H1 (cell line): ENCODE results near the gene DNA2. TPM values are rescaled to one million over a fixed set of nuclear protein-coding genes. Genes with fewer than 3 reads are reported as not detected.

ENCODE experiments used
- CTCF ChIA-PET: fragments of 300-600 bp; sonication (Branson Sonifier 250); formaldehyde crosslinking; loops from one replicate; lab custom pipeline; 2021; ENCODE audit not compliant: partially characterized antibody; lab: Charles Lee
- POLR2A ChIA-PET: fragments of 300-600 bp; sonication (Branson Sonifier 250); formaldehyde crosslinking; loops from one replicate; lab custom pipeline; 2021; ENCODE audit warnings: inconsistent platforms; ENCODE audit not compliant: partially characterized antibody; lab: Charles Lee
- DNase-seq, 2 experiments: peaks; one replicate each; pipeline versions ENCODE4 v3.0.0 to v3.0.0-alpha.2; 2010 to 2022; ENCODE audit warnings: low spot score in 2 of 2, low read depth in 1 of 2, mixed read lengths in 1 of 2
- FAIRE-seq: peaks from 2 replicates; lab custom pipeline; 2011; peaks lifted over from hg19 to GRCh38; lab: Jason Lieb, UNC
- H2AFZ ChIP-seq: 2 replicates; pipeline ENCODE4 v1.8.1; 2012; ENCODE audit warnings: low read length, inconsistent platforms
- H2AK5ac ChIP-seq: 2 replicates; pipeline ENCODE4 v1.6.1; 2013; ENCODE audit warnings: low read depth, low read length
- H2BK120ac ChIP-seq: replicated peaks from 2 replicates; pipeline ENCODE3; 2013; ENCODE audit warnings: low read depth, low read length, inconsistent platforms
- H2BK12ac ChIP-seq: 2 replicates; pipeline ENCODE4 v1.6.1; 2013; ENCODE audit warnings: low read depth, low read length
- H2BK15ac ChIP-seq: 2 replicates; pipeline ENCODE4 v1.6.1; 2013; ENCODE audit warnings: low read length
- H2BK20ac ChIP-seq: 2 replicates; pipeline ENCODE4 v1.6.1; 2013; ENCODE audit warnings: low read length
- H2BK5ac ChIP-seq: 2 replicates; pipeline ENCODE4 v1.6.1; 2013; ENCODE audit warnings: low read depth, low read length
- H3K14ac ChIP-seq: 2 replicates; pipeline ENCODE4 v1.6.1; 2013; ENCODE audit warnings: inconsistent platforms; ENCODE audit not compliant: insufficient read length
- H3K18ac ChIP-seq: 2 replicates; pipeline ENCODE4 v1.6.1; 2013; ENCODE audit warnings: low read length; ENCODE audit errors: extremely low read depth
- H3K23ac ChIP-seq: 2 replicates; pipeline ENCODE4 v1.6.1; 2013; ENCODE audit warnings: inconsistent platforms; ENCODE audit not compliant: insufficient read length
- H3K23me2 ChIP-seq: 2 replicates; pipeline ENCODE4 v1.6.1; 2013; ENCODE audit warnings: low read depth, low read length
- H3K27ac ChIP-seq: 2 replicates; pipeline ENCODE4 v1.6.1; 2011; ENCODE audit warnings: low read depth, low read length, inconsistent platforms
- H3K27me3 ChIP-seq, 4 experiments: replicated peaks in 1 of 4; 1 replicate in 1 of 4; 2 replicates in 3 of 4; pipeline versions ENCODE4 v1.6.1 to v1.8.1; 2011 to 2013; ENCODE audit warnings: low read length in 3 of 4, mild to moderate bottlenecking in 3 of 4, inconsistent platforms in 2 of 4, mixed read lengths in 2 of 4, moderate library complexity in 1 of 4; ENCODE audit not compliant: control insufficient read depth in 3 of 4, insufficient read depth in 3 of 4; ENCODE audit errors: extremely low read depth in 1 of 4
- H3K36me3 ChIP-seq, 4 experiments: 2 replicates each; pipeline versions ENCODE4 v1.6.1 to v1.8.1; 2011 to 2013; ENCODE audit warnings: mild to moderate bottlenecking in 4 of 4, low read length in 3 of 4, moderate library complexity in 2 of 4, control low read depth in 1 of 4, inconsistent platforms in 1 of 4; ENCODE audit not compliant: insufficient read depth in 4 of 4, control insufficient read depth in 2 of 4
- H3K4ac ChIP-seq: replicated peaks from 2 replicates; pipeline ENCODE3; 2013; ENCODE audit warnings: low read length, low read depth, mixed read lengths, inconsistent platforms; ENCODE audit not compliant: insufficient read length
- H3K4me1 ChIP-seq, 4 experiments: replicated peaks in 1 of 4; 1 replicate in 1 of 4; 2 replicates in 3 of 4; pipeline versions ENCODE4 v1.6.1 to v1.8.1; 2011 to 2013; ENCODE audit warnings: low read length in 3 of 4, inconsistent platforms in 2 of 4, mixed read lengths in 1 of 4; ENCODE audit not compliant: insufficient read depth in 4 of 4, control insufficient read depth in 3 of 4
- H3K4me2 ChIP-seq, 2 experiments: 2 replicates each; pipeline versions ENCODE4 v1.6.1 to v1.8.1; 2011 to 2013; ENCODE audit warnings: low read depth in 2 of 2, low read length in 2 of 2, control low read depth in 1 of 2, inconsistent platforms in 1 of 2, mild to moderate bottlenecking in 1 of 2; ENCODE audit not compliant: insufficient read depth in 1 of 2
- H3K4me3 ChIP-seq, 4 experiments: fragments of 200-600, 300-600 bp in 1 of 4; sonication (generic), shearing (Covaris generic), sonication (Bioruptor Twin) in 1 of 4; 2 replicates each; pipeline versions ENCODE4 v1.5.1 to v1.8.1; 2011 to 2016; ENCODE audit warnings: low read length in 4 of 4, low read depth in 3 of 4, control low read depth in 2 of 4, inconsistent platforms in 2 of 4, mild to moderate bottlenecking in 2 of 4, mixed read lengths in 1 of 4, moderate library complexity in 1 of 4; ENCODE audit not compliant: insufficient read depth in 2 of 4; ENCODE audit errors: extremely low read depth in 1 of 4
- H3K56ac ChIP-seq: replicated peaks from 2 replicates; pipeline ENCODE3; 2013; ENCODE audit warnings: low read depth, mild to moderate bottlenecking, mixed read lengths, low read length, inconsistent platforms; ENCODE audit not compliant: insufficient read length
- H3K79me1 ChIP-seq: 2 replicates; pipeline ENCODE4 v1.6.1; 2013; ENCODE audit warnings: low read depth, low read length, control low read depth
- H3K79me2 ChIP-seq, 2 experiments: 2 replicates each; pipeline versions ENCODE4 v1.6.1 to v1.8.1; 2012 to 2013; ENCODE audit warnings: low read length in 2 of 2, mild to moderate bottlenecking in 2 of 2, inconsistent platforms in 1 of 2; ENCODE audit not compliant: insufficient read depth in 2 of 2, control insufficient read depth in 1 of 2
- H3K9ac ChIP-seq, 4 experiments: replicated peaks in 1 of 4; 1 replicate in 1 of 4; 2 replicates in 3 of 4; pipeline versions ENCODE4 v1.6.1 to v1.8.1; 2011 to 2013; ENCODE audit warnings: low read depth in 3 of 4, low read length in 3 of 4, control low read depth in 2 of 4, mild to moderate bottlenecking in 2 of 4, moderate library complexity in 2 of 4, inconsistent platforms in 1 of 4; ENCODE audit errors: extremely low read depth in 1 of 4
- H3K9me3 ChIP-seq, 2 experiments: 2 replicates each; pipeline versions ENCODE4 v1.6.1 to v1.8.1; 2012 to 2013; ENCODE audit warnings: mild to moderate bottlenecking in 2 of 2, moderate library complexity in 2 of 2, control low read depth in 1 of 2, inconsistent platforms in 1 of 2, low read depth in 1 of 2, low read length in 1 of 2, mixed read lengths in 1 of 2; ENCODE audit not compliant: insufficient read depth in 2 of 2
- H4K20me1 ChIP-seq, 2 experiments: replicated peaks in 1 of 2; 2 replicates each; pipeline versions ENCODE3 to v1.8.1; 2011 to 2013; ENCODE audit warnings: inconsistent platforms in 2 of 2, low read length in 2 of 2, mild to moderate bottlenecking in 1 of 2; ENCODE audit not compliant: insufficient read depth in 2 of 2, control insufficient read depth in 1 of 2
- H4K5ac ChIP-seq: 2 replicates; pipeline ENCODE4 v1.6.1; 2013; ENCODE audit warnings: low read length, low read depth, mixed read lengths, inconsistent platforms; ENCODE audit not compliant: insufficient read length
- H4K8ac ChIP-seq: 2 replicates; pipeline ENCODE4 v1.8.0; 2013; ENCODE audit warnings: mild to moderate bottlenecking, moderate library complexity, low read length, inconsistent platforms; ENCODE audit not compliant: insufficient read depth; ENCODE audit errors: extremely low read depth
- H4K91ac ChIP-seq: replicated peaks from 2 replicates; pipeline ENCODE3; 2013; ENCODE audit warnings: low read length, mixed read lengths, inconsistent platforms; ENCODE audit not compliant: insufficient read length
- RFX5 ChIP-seq: IDR thresholded peaks from 2 replicates; pipeline ENCODE4 v1.6.1; 2011; ENCODE audit warnings: low read depth, low read length, improper control_type of control experiment, borderline replicate concordance
- WGBS, 2 experiments: shearing (Covaris generic) in 1 of 2; methylation state at CpG; one replicate each; pipeline versions ENCODE4 v1.1.6 to v1.1.7; 2013 to 2015; ENCODE audit warnings: low lambda C conversion rate in 2 of 2, mixed read lengths in 2 of 2, inconsistent platforms in 1 of 2, low coverage in 1 of 2, missing lambda C conversion rate in 1 of 2; ENCODE audit not compliant: insufficient replicate concordance in 2 of 2, insufficient coverage in 1 of 2, insufficient read length in 1 of 2; ENCODE audit errors: extremely low coverage in 1 of 2, missing lambda C conversion rate in 1 of 2; 5-methylcytosine and 5-hydroxymethylcytosine counted together
- polyA plus RNA-seq, 7 experiments: library from polyadenylated mRNA; depleted of rRNA in 3 of 7; stranded (reverse) in 5 of 7; unstranded in 2 of 7; fragments of >200 nt in 5 of 7; fragments of 200-250 nt in 2 of 7; gene quantifications; 1 replicate in 5 of 7; 2 replicates in 1 of 7; 4 replicates in 1 of 7; pipeline versions ENCODE4 v1.2.1 to v1.2.3, GENCODE V29; 2011 to 2013; ENCODE audit warnings: missing spikeins in 2 of 7, mixed read lengths in 2 of 7
- total RNA-seq: library from RNA; stranded (reverse); fragmentation: NEBNext Ultra II Directional; extraction: Animal tissue kit (Norgen Biotek cat#: 25700); gene quantifications from 2 replicates; pipeline ENCODE4 v1.2.1, GENCODE V29; 2021

The DNA2 gene
- total and polyA plus RNA-seq, 2 of the 8 experiments (the other 6 are each of a cell fraction or from before 2014, with no cell fraction given), result 16.0 to 57.9 TPM

DNA sequence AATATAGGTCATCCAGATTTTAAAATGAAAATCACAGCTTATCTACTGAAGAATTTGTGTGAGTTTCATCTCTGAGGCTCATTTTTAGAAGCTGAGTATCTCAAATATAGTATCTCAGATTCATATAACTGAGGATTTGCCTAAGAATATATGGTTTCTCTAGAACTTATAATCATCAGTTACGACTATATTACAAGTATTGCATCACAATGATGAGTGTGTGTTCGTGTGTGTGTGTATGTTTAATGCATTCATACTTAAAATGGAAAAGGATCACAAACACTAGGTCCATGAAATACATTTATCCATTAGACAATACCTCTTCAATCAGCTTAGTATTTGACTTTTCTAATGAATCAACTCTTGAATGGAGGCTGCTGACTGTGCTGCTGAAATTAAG lies 86.0 kb downstream of the DNA2 start:
- Histone ChIP-seq H4K20me1 (peaks cover 0 to 2% of the 10 kb centered on the region in 2 experiments), H4K8ac (no peak overlapping the region), H2AK5ac (no peak overlapping the region), H3K9ac (no peak overlapping the region), H3K27me3 (no peaks in the 10 kb centered on the region), H3K14ac (no peak overlapping the region), H2BK120ac (no peak overlapping the region), H3K9me3 (no peaks in the 10 kb centered on the region), H2BK15ac (no peak overlapping the region), H3K4ac (no peak overlapping the region), H3K4me3 (no peak overlapping the region), H3K27ac (no peak overlapping the region), H3K18ac (no peak overlapping the region), H2AFZ (no peak overlapping the region), H3K4me2 (no peak overlapping the region), H3K56ac (no peak overlapping the region), H3K79me2 (no peaks in the 10 kb centered on the region), H2BK12ac (no peak overlapping the region), H4K91ac (no peak overlapping the region), H2BK5ac (no peak overlapping the region), H3K36me3 (peaks cover 0 to 22% (median 8%) of the 10 kb centered on the region in 4 experiments; a peak in 4 of 8 replicates), H3K4me1 (no peaks in the 10 kb centered on the region), H3K23ac (no peak overlapping the region), H4K5ac (no peak overlapping the region), H3K79me1 (no peaks in the 10 kb centered on the region), H2BK20ac (no peak overlapping the region), H3K23me2 (no peaks in the 10 kb centered on the region)
- WGBS, 2 experiments, result 89% methylated on average over 2 of the region's 2 CpGs; no CpG with 5 or more reads in 1 of the 2 experiments
- no peak for TF ChIP-seq RFX5
- DNase-seq (no peak), FAIRE-seq (no peak)
- ChIA-PET POLR2A (interaction anchor here (0.7 to 1.3 kb wide), 4 partner anchors 12 to 54 kb away, joined by 3 to 5 read pairs (median 4); partner anchors contain the start of genes HNRNPH3 and RUFY2), CTCF (no interaction called here)
